HCT116 (cell line): ENCODE data around the gene GBE1. TPM values are rescaled to one million over a fixed set of nuclear protein-coding genes. Genes with fewer than 3 reads are reported as not detected.

ENCODE experiments used
- ATAC-seq: fragments of 200-7000 bp; cut with Tn5 transposase; 2 replicates; pipeline ENCODE4 v1.9.1; 2020; ENCODE audit warnings: mild to moderate bottlenecking, moderate library complexity
- BruUV-seq: library from RNA; stranded (reverse); fragments of 400-500 nt; replicated peaks from 2 replicates; lab custom pipeline; 2021; lab: Mats Ljungman, UMichigan
- CTCF ChIA-PET: fragments of 300-600 bp; sonication (Branson Sonifier 250); formaldehyde crosslinking; loops from one replicate; lab custom pipeline; 2021; ENCODE audit warnings: antibody characterized with exemption; lab: Charles Lee
- POLR2A ChIA-PET: fragments of 300-600, 350-600 bp; sonication (Branson Sonifier 250); formaldehyde crosslinking; loops from one replicate; lab custom pipeline; 2021; ENCODE audit warnings: antibody characterized with exemption; lab: Charles Lee
- RAD21 ChIA-PET, 2 experiments: fragments of 300-600 bp; sonication (Branson Sonifier 250); formaldehyde crosslinking; loops; one replicate each; lab custom pipeline; 2023; ENCODE audit warnings: low total read pairs in 2 of 2; ENCODE audit not compliant: uncharacterized antibody in 2 of 2, unreplicated experiment in 2 of 2, low non-redundant PET in 1 of 2; lab: Charles Lee
- DNase-seq: peaks from one replicate; pipeline ENCODE4 v3.0.0-alpha.2; 2010; ENCODE audit warnings: low read depth, low spot score
- H2AFZ ChIP-seq: fragments of 200-600 bp; shearing (Covaris generic), sonication (generic); 2 replicates; pipeline ENCODE4 v1.6.1; 2017; ENCODE audit warnings: low read depth, mixed run types, mixed read lengths, antibody characterized with exemption, low read length; ENCODE audit not compliant: poor library complexity, severe bottlenecking
- H3K27ac ChIP-seq: 2 replicates; pipeline ENCODE4 v1.5.1; 2012; ENCODE audit warnings: low read depth, low read length
- H3K27me3 ChIP-seq: fragments of 200-600 bp; sonication (generic); 2 replicates; pipeline ENCODE4 v1.6.1; 2016; ENCODE audit warnings: mixed run types, low read length, mixed read lengths; ENCODE audit not compliant: insufficient read depth
- H3K36me3 ChIP-seq, 2 experiments: fragments of 200-500 bp in 1 of 2; fragments of 200-600 bp in 1 of 2; sonication (Bioruptor generic) in 1 of 2; sonication (generic) in 1 of 2; 2 replicates each; pipeline versions ENCODE4 v1.5.1 to v1.6.1; 2014 to 2016; ENCODE audit warnings: low read length in 2 of 2, inconsistent platforms in 1 of 2, mixed read lengths in 1 of 2, mixed run types in 1 of 2; ENCODE audit not compliant: insufficient read depth in 2 of 2, control insufficient read depth in 1 of 2
- H3K4me1 ChIP-seq, 2 experiments: fragments of 200-600 bp in 1 of 2; sonication (generic) in 1 of 2; 2 replicates each; pipeline versions ENCODE4 v1.5.1 to v1.6.1; 2012 to 2017; ENCODE audit warnings: low read length in 2 of 2, inconsistent platforms in 1 of 2, mild to moderate bottlenecking in 1 of 2, mixed read lengths in 1 of 2, mixed run types in 1 of 2, moderate library complexity in 1 of 2; ENCODE audit not compliant: insufficient read depth in 2 of 2, control insufficient read depth in 1 of 2
- H3K4me2 ChIP-seq: fragments of 200-600 bp; sonication (generic); 2 replicates; pipeline ENCODE4 v1.6.1; 2017; ENCODE audit warnings: mixed run types, low read length, mixed read lengths
- H3K4me3 ChIP-seq, 2 experiments: fragments of 200-600 bp in 1 of 2; sonication (generic) in 1 of 2; replicated peaks in 1 of 2; 2 replicates each; pipeline ENCODE4 v1.5.1; 2011 to 2016; ENCODE audit warnings: low read length in 2 of 2, control low read depth in 1 of 2, low read depth in 1 of 2, mild to moderate bottlenecking in 1 of 2, mixed read lengths in 1 of 2, mixed run types in 1 of 2
- H3K79me2 ChIP-seq: fragments of 200-600 bp; sonication (generic); 2 replicates; pipeline ENCODE4 v1.6.1; 2017; ENCODE audit warnings: mild to moderate bottlenecking, mixed run types, low read length, moderate library complexity, mixed read lengths; ENCODE audit not compliant: insufficient read depth
- H3K9ac ChIP-seq: fragments of 200-600 bp; sonication (generic); 2 replicates; pipeline ENCODE4 v1.6.1; 2016; ENCODE audit warnings: low read length, mixed read lengths
- H3K9me2 ChIP-seq: fragments of 200-600 bp; sonication (generic), shearing (Covaris generic); 2 replicates; pipeline ENCODE4 v1.6.1; 2017; ENCODE audit warnings: mixed run types, mild to moderate bottlenecking, moderate library complexity; ENCODE audit not compliant: insufficient read depth
- H3K9me3 ChIP-seq, 2 experiments: fragments of 200-500 bp in 1 of 2; fragments of 200-600 bp in 1 of 2; sonication (Bioruptor generic) in 1 of 2; sonication (generic) in 1 of 2; 2 replicates each; pipeline ENCODE4 v1.6.1; 2014 to 2017; ENCODE audit warnings: low read length in 2 of 2, mixed read lengths in 2 of 2, inconsistent platforms in 1 of 2, low read depth in 1 of 2, mild to moderate bottlenecking in 1 of 2, mixed run types in 1 of 2, moderate library complexity in 1 of 2; ENCODE audit not compliant: control insufficient read depth in 1 of 2, insufficient read depth in 1 of 2
- H4K20me1 ChIP-seq: fragments of 200-600 bp; sonication (generic), shearing (Covaris generic); 2 replicates; pipeline ENCODE4 v1.6.1; 2017; ENCODE audit warnings: mixed run types, mild to moderate bottlenecking, moderate library complexity; ENCODE audit not compliant: insufficient read depth
- CBX3 ChIP-seq: IDR thresholded peaks from 2 replicates; pipeline ENCODE4 v1.6.1; 2012; ENCODE audit warnings: low read depth
- EGR1 ChIP-seq: IDR thresholded peaks from 2 replicates; pipeline ENCODE4 v1.6.1; 2012; ENCODE audit warnings: low read depth
- ELF1 ChIP-seq: IDR thresholded peaks from 2 replicates; pipeline ENCODE4 v1.6.1; 2012; ENCODE audit warnings: low read depth, borderline replicate concordance
- EZH2 ChIP-seq: fragments of 200-600 bp; sonication (generic); IDR thresholded peaks from 2 replicates; pipeline ENCODE4 v1.6.1; 2017; ENCODE audit warnings: antibody characterized with exemption, mixed run types
- EZH2phosphoT487 ChIP-seq: fragments of 200-600 bp; IDR thresholded peaks from 2 replicates; pipeline ENCODE4 v1.6.1; 2018; ENCODE audit warnings: antibody characterized with exemption, borderline replicate concordance
- FOSL1 ChIP-seq: IDR thresholded peaks from 2 replicates; pipeline ENCODE4 v1.6.1; 2012; ENCODE audit warnings: low read depth
- JUND ChIP-seq: IDR thresholded peaks from 2 replicates; pipeline ENCODE4 v1.6.1; 2012
- POLR2A ChIP-seq: IDR thresholded peaks from 2 replicates; pipeline ENCODE4 v1.7.0; 2011; ENCODE audit warnings: borderline replicate concordance; ENCODE audit not compliant: insufficient read depth, insufficient read length; ENCODE audit errors: extremely low read depth
- RAD21 ChIP-seq: IDR thresholded peaks from 2 replicates; pipeline ENCODE4 v1.6.1; 2012; ENCODE audit warnings: low read depth, mild to moderate bottlenecking
- SIN3A ChIP-seq: IDR thresholded peaks from 2 replicates; pipeline ENCODE4 v1.6.1; 2012; ENCODE audit warnings: low read depth
- SP1 ChIP-seq: IDR thresholded peaks from 2 replicates; pipeline ENCODE4 v1.6.1; 2012; ENCODE audit warnings: low read depth
- SRF ChIP-seq: IDR thresholded peaks from 2 replicates; pipeline ENCODE4 v1.6.1; 2012; ENCODE audit warnings: low read depth
- YY1 ChIP-seq: IDR thresholded peaks from 2 replicates; pipeline ENCODE4 v1.6.1; 2011; ENCODE audit warnings: low read length, low read depth, moderate library complexity, mild to moderate bottlenecking; ENCODE audit not compliant: insufficient replicate concordance; ENCODE audit errors: extremely low read depth
- ZFX ChIP-seq: fragments of 450-650 bp; IDR thresholded peaks from 2 replicates; pipeline ENCODE4 v1.6.1; 2017
- ZNF274 ChIP-seq: fragments of 200-500 bp; sonication (Bioruptor generic); IDR thresholded peaks from 2 replicates; pipeline ENCODE4 v1.6.1; 2014; ENCODE audit warnings: mild to moderate bottlenecking, low read depth, low read length, inconsistent platforms
- intact Hi-C: fragments of 100-400 bp; cut with micrococcal nuclease; formaldehyde crosslinking; loops from 2 replicates; pipeline ENCODE4 v1.10.0; 2022
- total RNA-seq: library from RNA; stranded (reverse); gene quantifications from one replicate; pipeline ENCODE4 v1.2.1, GENCODE V29; 2021; ENCODE audit not compliant: unreplicated experiment
- TF ChIP-seq, protein P1 (sequence below): IDR thresholded peaks from 2 replicates; pipeline ENCODE4 v1.6.1; 2011; ENCODE audit warnings: mild to moderate bottlenecking, low read length, moderate library complexity; ENCODE audit not compliant: insufficient replicate concordance; ENCODE audit errors: extremely low read depth
- TF ChIP-seq, protein P2 (sequence below): IDR thresholded peaks from 2 replicates; pipeline ENCODE4 v1.6.1; 2012
- TF ChIP-seq, protein P3 (sequence below): IDR thresholded peaks from 2 replicates; pipeline ENCODE4 v1.6.1; 2012
- TF ChIP-seq, protein P4 (sequence below): IDR thresholded peaks from 2 replicates; pipeline ENCODE4 v1.6.1; 2012; ENCODE audit warnings: low read depth
- TF ChIP-seq, protein P5 (sequence below), 3 experiments: fragments of 200-600 bp in 1 of 3; sonication (generic) in 1 of 3; IDR thresholded peaks in 2 of 3; conservative IDR thresholded peaks in 1 of 3; 2 replicates each; pipeline ENCODE4 v1.5.1; 2012 to 2017; ENCODE audit warnings: low read depth in 2 of 3, low read length in 2 of 3, antibody characterized with exemption in 1 of 3, borderline replicate concordance in 1 of 3, control low read depth in 1 of 3, mild to moderate bottlenecking in 1 of 3, mixed read lengths in 1 of 3, mixed run types in 1 of 3, moderate library complexity in 1 of 3; ENCODE audit not compliant: insufficient read depth in 1 of 3

The GBE1 gene
- total RNA-seq, 1 experiment from 2014 or later: 27.7 TPM

DNA sequence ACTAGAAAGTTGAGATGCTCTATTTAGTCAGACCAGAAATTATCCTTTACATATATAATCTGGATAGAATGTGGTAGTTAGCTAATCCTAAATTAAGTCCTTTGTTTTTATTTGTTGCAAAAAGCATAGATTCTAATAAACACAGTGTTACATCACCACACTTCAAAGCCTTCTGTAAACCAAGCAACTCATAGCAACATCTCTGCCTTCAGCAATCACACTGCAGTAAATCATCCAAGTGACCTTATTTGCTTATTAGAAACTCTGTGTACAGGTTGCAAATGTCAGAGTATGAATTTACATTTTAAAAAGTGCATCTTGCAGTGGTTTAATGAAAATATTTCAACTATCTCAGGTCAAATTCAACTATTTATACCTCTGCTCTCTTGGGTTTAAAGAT lies 242.5 kb downstream of the GBE1 start:
- no peaks in the 10 kb centered on the region for H3K4me1 ChIP-seq
- H3K9me2 ChIP-seq: no peaks in the 10 kb centered on the region
- POLR2A ChIA-PET: no interaction called here
- RAD21 ChIA-PET: no interaction called here
- TF ChIP-seq SP1 (no peak), EZH2phosphoT487 (no peak), EZH2 (no peak), POLR2A (no peak), ELF1 (no peak), JUND (no peak), FOSL1 (no peak), EGR1 (no peak), SRF (no peak), SIN3A (no peak), RAD21 (no peak), ZFX (no peak), YY1 (no peak), ZNF274 (no peak), CBX3 (no peak)
- TF ChIP-seq, protein P1, sequence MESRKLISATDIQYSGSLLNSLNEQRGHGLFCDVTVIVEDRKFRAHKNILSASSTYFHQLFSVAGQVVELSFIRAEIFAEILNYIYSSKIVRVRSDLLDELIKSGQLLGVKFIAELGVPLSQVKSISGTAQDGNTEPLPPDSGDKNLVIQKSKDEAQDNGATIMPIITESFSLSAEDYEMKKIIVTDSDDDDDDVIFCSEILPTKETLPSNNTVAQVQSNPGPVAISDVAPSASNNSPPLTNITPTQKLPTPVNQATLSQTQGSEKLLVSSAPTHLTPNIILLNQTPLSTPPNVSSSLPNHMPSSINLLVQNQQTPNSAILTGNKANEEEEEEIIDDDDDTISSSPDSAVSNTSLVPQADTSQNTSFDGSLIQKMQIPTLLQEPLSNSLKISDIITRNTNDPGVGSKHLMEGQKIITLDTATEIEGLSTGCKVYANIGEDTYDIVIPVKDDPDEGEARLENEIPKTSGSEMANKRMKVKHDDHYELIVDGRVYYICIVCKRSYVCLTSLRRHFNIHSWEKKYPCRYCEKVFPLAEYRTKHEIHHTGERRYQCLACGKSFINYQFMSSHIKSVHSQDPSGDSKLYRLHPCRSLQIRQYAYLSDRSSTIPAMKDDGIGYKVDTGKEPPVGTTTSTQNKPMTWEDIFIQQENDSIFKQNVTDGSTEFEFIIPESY: no peak
- TF ChIP-seq, protein P2, sequence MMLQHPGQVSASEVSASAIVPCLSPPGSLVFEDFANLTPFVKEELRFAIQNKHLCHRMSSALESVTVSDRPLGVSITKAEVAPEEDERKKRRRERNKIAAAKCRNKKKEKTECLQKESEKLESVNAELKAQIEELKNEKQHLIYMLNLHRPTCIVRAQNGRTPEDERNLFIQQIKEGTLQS: no peak
- TF ChIP-seq, protein P3, sequence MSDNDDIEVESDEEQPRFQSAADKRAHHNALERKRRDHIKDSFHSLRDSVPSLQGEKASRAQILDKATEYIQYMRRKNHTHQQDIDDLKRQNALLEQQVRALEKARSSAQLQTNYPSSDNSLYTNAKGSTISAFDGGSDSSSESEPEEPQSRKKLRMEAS: no peak
- TF ChIP-seq, protein P4, sequence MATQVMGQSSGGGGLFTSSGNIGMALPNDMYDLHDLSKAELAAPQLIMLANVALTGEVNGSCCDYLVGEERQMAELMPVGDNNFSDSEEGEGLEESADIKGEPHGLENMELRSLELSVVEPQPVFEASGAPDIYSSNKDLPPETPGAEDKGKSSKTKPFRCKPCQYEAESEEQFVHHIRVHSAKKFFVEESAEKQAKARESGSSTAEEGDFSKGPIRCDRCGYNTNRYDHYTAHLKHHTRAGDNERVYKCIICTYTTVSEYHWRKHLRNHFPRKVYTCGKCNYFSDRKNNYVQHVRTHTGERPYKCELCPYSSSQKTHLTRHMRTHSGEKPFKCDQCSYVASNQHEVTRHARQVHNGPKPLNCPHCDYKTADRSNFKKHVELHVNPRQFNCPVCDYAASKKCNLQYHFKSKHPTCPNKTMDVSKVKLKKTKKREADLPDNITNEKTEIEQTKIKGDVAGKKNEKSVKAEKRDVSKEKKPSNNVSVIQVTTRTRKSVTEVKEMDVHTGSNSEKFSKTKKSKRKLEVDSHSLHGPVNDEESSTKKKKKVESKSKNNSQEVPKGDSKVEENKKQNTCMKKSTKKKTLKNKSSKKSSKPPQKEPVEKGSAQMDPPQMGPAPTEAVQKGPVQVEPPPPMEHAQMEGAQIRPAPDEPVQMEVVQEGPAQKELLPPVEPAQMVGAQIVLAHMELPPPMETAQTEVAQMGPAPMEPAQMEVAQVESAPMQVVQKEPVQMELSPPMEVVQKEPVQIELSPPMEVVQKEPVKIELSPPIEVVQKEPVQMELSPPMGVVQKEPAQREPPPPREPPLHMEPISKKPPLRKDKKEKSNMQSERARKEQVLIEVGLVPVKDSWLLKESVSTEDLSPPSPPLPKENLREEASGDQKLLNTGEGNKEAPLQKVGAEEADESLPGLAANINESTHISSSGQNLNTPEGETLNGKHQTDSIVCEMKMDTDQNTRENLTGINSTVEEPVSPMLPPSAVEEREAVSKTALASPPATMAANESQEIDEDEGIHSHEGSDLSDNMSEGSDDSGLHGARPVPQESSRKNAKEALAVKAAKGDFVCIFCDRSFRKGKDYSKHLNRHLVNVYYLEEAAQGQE: no peak
- TF ChIP-seq, protein P5, sequence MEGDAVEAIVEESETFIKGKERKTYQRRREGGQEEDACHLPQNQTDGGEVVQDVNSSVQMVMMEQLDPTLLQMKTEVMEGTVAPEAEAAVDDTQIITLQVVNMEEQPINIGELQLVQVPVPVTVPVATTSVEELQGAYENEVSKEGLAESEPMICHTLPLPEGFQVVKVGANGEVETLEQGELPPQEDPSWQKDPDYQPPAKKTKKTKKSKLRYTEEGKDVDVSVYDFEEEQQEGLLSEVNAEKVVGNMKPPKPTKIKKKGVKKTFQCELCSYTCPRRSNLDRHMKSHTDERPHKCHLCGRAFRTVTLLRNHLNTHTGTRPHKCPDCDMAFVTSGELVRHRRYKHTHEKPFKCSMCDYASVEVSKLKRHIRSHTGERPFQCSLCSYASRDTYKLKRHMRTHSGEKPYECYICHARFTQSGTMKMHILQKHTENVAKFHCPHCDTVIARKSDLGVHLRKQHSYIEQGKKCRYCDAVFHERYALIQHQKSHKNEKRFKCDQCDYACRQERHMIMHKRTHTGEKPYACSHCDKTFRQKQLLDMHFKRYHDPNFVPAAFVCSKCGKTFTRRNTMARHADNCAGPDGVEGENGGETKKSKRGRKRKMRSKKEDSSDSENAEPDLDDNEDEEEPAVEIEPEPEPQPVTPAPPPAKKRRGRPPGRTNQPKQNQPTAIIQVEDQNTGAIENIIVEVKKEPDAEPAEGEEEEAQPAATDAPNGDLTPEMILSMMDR (IDR thresholded peaks at IDR 0.05 in 2 of 3, conservative IDR thresholded peaks at IDR 0.05 in 1 of 3; ENCODE audit: borderline replicate concordance in 1 of 3, insufficient read depth in 1 of 3, low read depth in 2 of 3, low read length in 2 of 3): no peak
- intact Hi-C loops: no loop called here
- H3K27me3 ChIP-seq: no peaks in the 10 kb centered on the region
- H3K4me2 ChIP-seq: no peak overlapping the region
- no peaks in the 10 kb centered on the region for H3K79me2 ChIP-seq
- ATAC-seq (no peak), DNase-seq (no peak)
- BruUV-seq: no TSS peak
- no peaks in the 10 kb centered on the region for H3K9me3 ChIP-seq
- no peak overlapping the region for H3K4me3 ChIP-seq
- H2AFZ ChIP-seq: no peak overlapping the region
- H3K27ac ChIP-seq: no peak overlapping the region
- H4K20me1 ChIP-seq: no peaks in the 10 kb centered on the region
- CTCF ChIA-PET: no interaction called here
- H3K9ac ChIP-seq: no peak overlapping the region
- H3K36me3 ChIP-seq: no peaks in the 10 kb centered on the region
